ENCODE results near the gene S100A14. TPM values are rescaled to one million over a fixed set of nuclear protein-coding genes. Genes with fewer than 3 reads are reported as not detected.

Gene S100A14
- total RNA-seq, 1 donor from 2014 or later, result not detected

GRCh38 chr1:153659175-153659534, 43.0 kb upstream of the S100A14 start:
- Mint-ChIP-seq H3K27me3 (ENCODE audit: unreplicated experiment) (no peaks in the 10 kb centered on the region), H3K4me1 (ENCODE audit: unreplicated experiment) (peaks cover 14% of the 10 kb centered on the region), H3K4me3 (ENCODE audit: unreplicated experiment) (peak overlapping the region; percentile 97), H3K36me3 (ENCODE audit: unreplicated experiment) (peaks cover 22% of the 10 kb centered on the region), H3K27ac (ENCODE audit: unreplicated experiment) (peak overlapping the region; percentile 90), H3K9me3 (ENCODE audit: unreplicated experiment) (no peaks in the 10 kb centered on the region)
- TF ChIP-seq CTCF (IDR thresholded peaks at IDR 0.05), result no peak
- DNase-seq (ENCODE audit: extremely low spot score, unreplicated experiment), result no peak

- H3K27ac Mint-ChIP-seq (ENCODE audit: unreplicated experiment), result peak within 1 kb of the TSS; percentile 90
- no peaks in the 10 kb centered on the region for H3K27me3 Mint-ChIP-seq (ENCODE audit: unreplicated experiment)
- DNase-seq (ENCODE audit: extremely low spot score, unreplicated experiment), result peak; percentile 95
- H3K4me3 Mint-ChIP-seq (ENCODE audit: unreplicated experiment), result peak within 1 kb of the TSS; percentile 97
- peaks cover 18% of the 10 kb centered on the region for H3K36me3 Mint-ChIP-seq (ENCODE audit: unreplicated experiment)
- TF ChIP-seq CTCF (IDR thresholded peaks at IDR 0.05), result peak; percentile 32
- H3K9me3 Mint-ChIP-seq (ENCODE audit: unreplicated experiment), result no peaks in the 10 kb centered on the region
- peaks cover 14% of the 10 kb centered on the region for H3K4me1 Mint-ChIP-seq (ENCODE audit: unreplicated experiment)
These were observed 42.5 kb upstream of the S100A14 start, which contains the start of gene SNAPIN for GRCh38 chr1:153658400-153659174. SNAPIN (plus strand) TSS chr1:153658703; CDS start chr1:153658744, 41 bp downstream.

- no peak for TF ChIP-seq CTCF (IDR thresholded peaks at IDR 0.05)
- H3K27ac Mint-ChIP-seq (ENCODE audit: unreplicated experiment), result no peak overlapping the region
- no peaks in the 10 kb centered on the region for H3K9me3 Mint-ChIP-seq (ENCODE audit: unreplicated experiment)
- no peak overlapping the region for H3K4me3 Mint-ChIP-seq (ENCODE audit: unreplicated experiment)
- peaks cover 14% of the 10 kb centered on the region for H3K4me1 Mint-ChIP-seq (ENCODE audit: unreplicated experiment)
- no peaks in the 10 kb centered on the region for H3K36me3 Mint-ChIP-seq (ENCODE audit: unreplicated experiment)
- no peaks in the 10 kb centered on the region for H3K27me3 Mint-ChIP-seq (ENCODE audit: unreplicated experiment)
- no peak for DNase-seq (ENCODE audit: extremely low spot score, unreplicated experiment)
These were observed 39.2 kb upstream of the S100A14 start for GRCh38 chr1:153655333-153655732.

- no peak for DNase-seq (ENCODE audit: extremely low spot score, unreplicated experiment)
- Mint-ChIP-seq H3K27ac (ENCODE audit: unreplicated experiment) (no peak overlapping the region), H3K4me3 (ENCODE audit: unreplicated experiment) (no peak overlapping the region), H3K27me3 (ENCODE audit: unreplicated experiment) (no peaks in the 10 kb centered on the region), H3K4me1 (ENCODE audit: unreplicated experiment) (peaks cover 4% of the 10 kb centered on the region), H3K9me3 (ENCODE audit: unreplicated experiment) (no peaks in the 10 kb centered on the region), H3K36me3 (ENCODE audit: unreplicated experiment) (no peaks in the 10 kb centered on the region)
- TF ChIP-seq CTCF (IDR thresholded peaks at IDR 0.05), result no peak
These were observed 36.8 kb upstream of the S100A14 start for GRCh38 chr1:153652805-153653500.

- no peak overlapping the region for H3K4me3 Mint-ChIP-seq (ENCODE audit: unreplicated experiment)
- no peaks in the 10 kb centered on the region for H3K9me3 Mint-ChIP-seq (ENCODE audit: unreplicated experiment)
- DNase-seq (ENCODE audit: extremely low spot score, unreplicated experiment), result no peak
- no peaks in the 10 kb centered on the region for H3K27me3 Mint-ChIP-seq (ENCODE audit: unreplicated experiment)
- H3K4me1 Mint-ChIP-seq (ENCODE audit: unreplicated experiment), result peaks cover 6% of the 10 kb centered on the region
- TF ChIP-seq CTCF (IDR thresholded peaks at IDR 0.05), result no peak
- no peaks in the 10 kb centered on the region for H3K36me3 Mint-ChIP-seq (ENCODE audit: unreplicated experiment)
- H3K27ac Mint-ChIP-seq (ENCODE audit: unreplicated experiment), result no peak overlapping the region
These were observed 35.6 kb upstream of the S100A14 start for GRCh38 chr1:153651771-153652170.

All from osteocyte (in vitro differentiated cells).